Suprapubic skin (tissue), 4 donors: ENCODE data around the gene PLK5. TPM values are rescaled to one million over a fixed set of nuclear protein-coding genes. Genes with fewer than 3 reads are reported as not detected.

ENCODE experiments used
- DNase-seq, 2 donors: peaks; one replicate each; pipeline ENCODE4 v3.0.0-alpha.2; 2019; ENCODE audit warnings: low spot score in 2 of 2
- H3K27ac ChIP-seq: fragments of 200-600 bp; sonication (generic); one replicate; pipeline ENCODE4 v1.5.1; 2019
- H3K27me3 ChIP-seq: fragments of 200-600 bp; sonication (generic); one replicate; pipeline ENCODE4 v1.5.1; 2019
- H3K36me3 ChIP-seq: fragments of 200-600 bp; sonication (generic); one replicate; pipeline ENCODE4 v1.5.1; 2019
- H3K4me1 ChIP-seq: fragments of 200-600 bp; sonication (generic); one replicate; pipeline ENCODE4 v1.5.1; 2019
- H3K4me3 ChIP-seq: fragments of 200-600 bp; sonication (generic); one replicate; pipeline ENCODE4 v1.5.1; 2019; ENCODE audit warnings: mild to moderate bottlenecking
- H3K9me3 ChIP-seq: fragments of 200-600 bp; sonication (generic); one replicate; pipeline ENCODE4 v1.5.1; 2019
- CTCF ChIP-seq, 2 donors: fragments of 200-600 bp in 1 of 2; fragments of 450-650 bp in 1 of 2; sonication (generic) in 1 of 2; IDR thresholded peaks; one replicate each; pipeline ENCODE4 v1.5.1; 2016 to 2019; ENCODE audit warnings: antibody characterized with exemption in 2 of 2, mild to moderate bottlenecking in 1 of 2, moderate library complexity in 1 of 2
- EP300 ChIP-seq: sonication (generic); formaldehyde crosslinking; IDR thresholded peaks from one replicate; pipeline ENCODE4 v1.6.1; 2017; ENCODE audit warnings: antibody characterized with exemption
- POLR2A ChIP-seq, 2 donors: fragments of 450-650 bp; IDR thresholded peaks; one replicate each; pipeline ENCODE4 v1.6.1; 2017; ENCODE audit warnings: antibody characterized with exemption in 2 of 2, mild to moderate bottlenecking in 2 of 2, moderate library complexity in 2 of 2
- POLR2AphosphoS5 ChIP-seq, 3 donors: sonication (generic); formaldehyde crosslinking; IDR thresholded peaks; one replicate each; pipeline ENCODE4 v1.6.1; 2017; ENCODE audit warnings: antibody characterized with exemption in 3 of 3
- WGBS: methylation state at CpG from one replicate; pipeline ENCODE4 v1.1.5; 2018; 5-methylcytosine and 5-hydroxymethylcytosine counted together
- total RNA-seq, 4 donors: library from RNA; depleted of rRNA; stranded (reverse); fragments of >200 nt; gene quantifications; one replicate each; pipeline ENCODE4 v1.1.0, GENCODE V29; 2016

The PLK5 gene
- total RNA-seq, 4 donors from 2014 or later, result 0.23 to 1.2 TPM; not detected in 2

- 70% methylated on average over 9 of the region's 31 CpGs for WGBS
These were observed 1.5 kb downstream of the PLK5 start for GRCh38 chr19:1525343-1525742.

GRCh38 chr19:1526066-1526778, 2.3 kb downstream of the PLK5 start:
- 79% methylated on average over 20 of the region's 33 CpGs for WGBS
- peaks cover 13% of the 10 kb centered on the region for H3K4me1 ChIP-seq
- no peaks in the 10 kb centered on the region for H3K9me3 ChIP-seq
- TF ChIP-seq EP300, result no peak
- TF ChIP-seq POLR2AphosphoS5 (IDR thresholded peaks at IDR 0.05), result no peak
- TF ChIP-seq POLR2A (IDR thresholded peaks at IDR 0.05), result no peak
- TF ChIP-seq CTCF (IDR thresholded peaks at IDR 0.05), result no peak
- H3K4me3 ChIP-seq, result no peak overlapping the region
- H3K36me3 ChIP-seq, result no peaks in the 10 kb centered on the region
- H3K27me3 ChIP-seq, result peaks cover 87% of the 10 kb centered on the region
- DNase-seq, result no peak
- H3K27ac ChIP-seq, result no peak overlapping the region

More at GRCh38 chr19:1525343-1525742, 1.5 kb downstream of the PLK5 start:
- H3K36me3 ChIP-seq, result no peaks in the 10 kb centered on the region
- no peak overlapping the region for H3K4me3 ChIP-seq
- H3K4me1 ChIP-seq, result peaks cover 13% of the 10 kb centered on the region
- H3K27me3 ChIP-seq, result peaks cover 83% of the 10 kb centered on the region
- no peak for DNase-seq
- H3K27ac ChIP-seq, result no peak overlapping the region
- H3K9me3 ChIP-seq, result no peaks in the 10 kb centered on the region
- no peak for TF ChIP-seq EP300
- no peak for TF ChIP-seq POLR2AphosphoS5 (IDR thresholded peaks at IDR 0.05)
- no peak for TF ChIP-seq POLR2A (IDR thresholded peaks at IDR 0.05)
- no peak for TF ChIP-seq CTCF (IDR thresholded peaks at IDR 0.05)

- TF ChIP-seq POLR2A (IDR thresholded peaks at IDR 0.05), result no peak
- peaks cover 89% of the 10 kb centered on the region for H3K27me3 ChIP-seq
- peaks cover 11% of the 10 kb centered on the region for H3K4me1 ChIP-seq
- no peaks in the 10 kb centered on the region for H3K36me3 ChIP-seq
- DNase-seq, result no peak
- H3K27ac ChIP-seq, result no peak overlapping the region
- WGBS, result 67% methylated on average over 18 of the region's 18 CpGs
- H3K9me3 ChIP-seq, result no peaks in the 10 kb centered on the region
- H3K4me3 ChIP-seq, result no peak overlapping the region
These were observed 3.2 kb downstream of the PLK5 start for GRCh38 chr19:1526979-1527649.

- TF ChIP-seq EP300 (no peak), POLR2AphosphoS5 (IDR thresholded peaks at IDR 0.05) (no peak), CTCF (IDR thresholded peaks at IDR 0.05) (no peak), POLR2A (IDR thresholded peaks at IDR 0.05) (no peak)
- Histone ChIP-seq H3K9me3 (no peaks in the 10 kb centered on the region), H3K4me3 (no peak overlapping the region), H3K4me1 (peaks cover 11% of the 10 kb centered on the region), H3K27me3 (peaks cover 86% of the 10 kb centered on the region), H3K27ac (no peak overlapping the region), H3K36me3 (no peaks in the 10 kb centered on the region)
- no peak for DNase-seq
- WGBS, result 73% methylated on average over 25 of the region's 27 CpGs
These were observed 3.9 kb downstream of the PLK5 start for GRCh38 chr19:1527650-1528309.

GRCh38 chr19:1528596-1529429, 4.9 kb downstream of the PLK5 start:
- H3K36me3 ChIP-seq, result no peaks in the 10 kb centered on the region
- WGBS, result 83% methylated on average over 5 of the region's 23 CpGs
- peaks cover 86% of the 10 kb centered on the region for H3K27me3 ChIP-seq
- no peaks in the 10 kb centered on the region for H3K9me3 ChIP-seq
- TF ChIP-seq EP300 (no peak), CTCF (IDR thresholded peaks at IDR 0.05) (no peak), POLR2AphosphoS5 (IDR thresholded peaks at IDR 0.05) (no peak), POLR2A (IDR thresholded peaks at IDR 0.05) (no peak)
- no peak for DNase-seq
- no peak overlapping the region for H3K27ac ChIP-seq
- peaks cover 6% of the 10 kb centered on the region for H3K4me1 ChIP-seq
- H3K4me3 ChIP-seq, result no peak overlapping the region
